Spinal cord (tissue), 10 donors: ENCODE results near the gene TFDP1. TPM values are rescaled to one million over a fixed set of nuclear protein-coding genes. Genes with fewer than 3 reads are reported as not detected.

Source experiments
- DNase-seq, 6 donors: peaks; one replicate each; pipeline versions ENCODE4 v3.0.0 to v3.0.0-alpha.2; 2013 to 2015; ENCODE audit warnings: low spot score in 6 of 6, low read depth in 4 of 6
- H3K27ac ChIP-seq: one replicate; pipeline ENCODE4 v1.5.1; 2013; ENCODE audit warnings: low read depth, low read length, control low read depth
- H3K27me3 ChIP-seq: one replicate; pipeline ENCODE4 v1.6.1; 2013; ENCODE audit warnings: low read length; ENCODE audit not compliant: control insufficient read depth, insufficient read depth
- H3K36me3 ChIP-seq: one replicate; pipeline ENCODE4 v1.6.1; 2013; ENCODE audit warnings: low read length; ENCODE audit not compliant: control insufficient read depth, insufficient read depth
- H3K4me1 ChIP-seq: one replicate; pipeline ENCODE4 v1.6.1; 2013; ENCODE audit warnings: low read length; ENCODE audit not compliant: control insufficient read depth, insufficient read depth
- H3K4me3 ChIP-seq: one replicate; pipeline ENCODE4 v1.5.1; 2013; ENCODE audit warnings: low read depth, low read length, control low read depth
- H3K9me3 ChIP-seq: one replicate; pipeline ENCODE4 v1.6.1; 2013; ENCODE audit warnings: low read length; ENCODE audit not compliant: control insufficient read depth, insufficient read depth
- WGBS: methylation state at CpG from one replicate; pipeline ENCODE4 v1.1.5; 2013; ENCODE audit warnings: missing lambda C conversion rate; ENCODE audit not compliant: insufficient coverage; 5-methylcytosine and 5-hydroxymethylcytosine counted together
- polyA plus RNA-seq, 2 donors: library from polyadenylated mRNA; unstranded; fragments of 120-200 nt; gene quantifications; one replicate each; pipeline ENCODE4 v1.2.1, GENCODE V29; 2013; ENCODE audit not compliant: insufficient read length in 2 of 2
- total RNA-seq, 2 donors: library from RNA; depleted of rRNA in 1 of 2; stranded (reverse); fragments of 120-200 nt in 1 of 2; fragments of >200 nt in 1 of 2; gene quantifications; one replicate each; pipeline versions ENCODE4 v1.2.3 to v1.2.4, GENCODE V29; 2013 to 2014
- donor health status: healthy.

The TFDP1 gene
- total and polyA plus RNA-seq, 4 donors = 43.9 to 87.7 (median 63.8) TPM

- peaks cover 12% of the 10 kb centered on the region for H3K4me1 ChIP-seq
- DNase-seq = no peak
- no peaks in the 10 kb centered on the region for H3K27me3 ChIP-seq
- H3K4me3 ChIP-seq = no peak overlapping the region
- H3K27ac ChIP-seq = no peak overlapping the region
- H3K36me3 ChIP-seq = no peaks in the 10 kb centered on the region
- H3K9me3 ChIP-seq = no peaks in the 10 kb centered on the region
- WGBS = 88% methylated on average over 25 of the region's 26 CpGs
These were observed 18.9 kb upstream of the TFDP1 start for GRCh38 chr13:113565526-113566226.

GRCh38 chr13:113566227-113566561, 18.4 kb upstream of the TFDP1 start:
- Histone ChIP-seq H3K27ac (no peak overlapping the region), H3K36me3 (no peaks in the 10 kb centered on the region), H3K4me1 (peaks cover 12% of the 10 kb centered on the region), H3K9me3 (no peaks in the 10 kb centered on the region), H3K4me3 (no peak overlapping the region), H3K27me3 (no peaks in the 10 kb centered on the region)
- DNase-seq = no peak
- WGBS = 91% methylated on average over 16 of the region's 17 CpGs

GRCh38 chr13:113567681-113568080, 16.9 kb upstream of the TFDP1 start:
- WGBS = 92% methylated on average over 2 of the region's 4 CpGs
- H3K4me3 ChIP-seq = no peak overlapping the region
- H3K27me3 ChIP-seq = no peaks in the 10 kb centered on the region
- H3K27ac ChIP-seq = no peak overlapping the region
- H3K36me3 ChIP-seq = no peaks in the 10 kb centered on the region
- no peak for DNase-seq
- no peaks in the 10 kb centered on the region for H3K9me3 ChIP-seq
- H3K4me1 ChIP-seq = peaks cover under 1% of the 10 kb centered on the region

- Histone ChIP-seq H3K9me3 (peaks cover 9% of the 10 kb centered on the region), H3K36me3 (no peaks in the 10 kb centered on the region), H3K4me3 (no peak overlapping the region), H3K27ac (no peak overlapping the region), H3K27me3 (no peaks in the 10 kb centered on the region), H3K4me1 (no peaks in the 10 kb centered on the region)
- DNase-seq = no peak
- no CpG with 5 or more reads among the region's 3 CpGs for WGBS
These were observed 11.5 kb upstream of the TFDP1 start for GRCh38 chr13:113573065-113573464.

GRCh38 chr13:113576597-113576996, 8.0 kb upstream of the TFDP1 start:
- Histone ChIP-seq H3K27ac (no peak overlapping the region), H3K4me3 (no peak overlapping the region), H3K36me3 (no peaks in the 10 kb centered on the region), H3K9me3 (peaks cover 9% of the 10 kb centered on the region), H3K27me3 (no peaks in the 10 kb centered on the region), H3K4me1 (no peaks in the 10 kb centered on the region)
- no CpG with 5 or more reads among the region's 3 CpGs for WGBS
- no peak for DNase-seq

- no peak overlapping the region for H3K4me3 ChIP-seq
- H3K27me3 ChIP-seq = no peaks in the 10 kb centered on the region
- peaks cover 9% of the 10 kb centered on the region for H3K9me3 ChIP-seq
- DNase-seq = no peak
- H3K4me1 ChIP-seq = no peaks in the 10 kb centered on the region
- H3K36me3 ChIP-seq = no peaks in the 10 kb centered on the region
- no peak overlapping the region for H3K27ac ChIP-seq
- WGBS = 90% methylated on average over 2 of the region's 2 CpGs
These were observed 6.6 kb upstream of the TFDP1 start for GRCh38 chr13:113577881-113578435.

- no peak for DNase-seq
- WGBS = 95% methylated on average over 6 of the region's 8 CpGs
- H3K27me3 ChIP-seq = no peaks in the 10 kb centered on the region
- H3K9me3 ChIP-seq = peaks cover 9% of the 10 kb centered on the region
- no peak overlapping the region for H3K27ac ChIP-seq
- H3K36me3 ChIP-seq = no peaks in the 10 kb centered on the region
- no peak overlapping the region for H3K4me3 ChIP-seq
- peaks cover 3% of the 10 kb centered on the region for H3K4me1 ChIP-seq
These were observed 4.9 kb upstream of the TFDP1 start for GRCh38 chr13:113579686-113580085.

GRCh38 chr13:113581871-113582270, 2.7 kb upstream of the TFDP1 start:
- Histone ChIP-seq H3K27ac (no peak overlapping the region), H3K36me3 (peaks cover 9% of the 10 kb centered on the region), H3K4me3 (no peak overlapping the region), H3K27me3 (no peaks in the 10 kb centered on the region), H3K4me1 (peaks cover 16% of the 10 kb centered on the region), H3K9me3 (peaks cover 2% of the 10 kb centered on the region)
- DNase-seq = no peak
- WGBS = 90% methylated on average over 4 of the region's 6 CpGs

- H3K4me1 ChIP-seq = peaks cover 21% of the 10 kb centered on the region
- WGBS = 92% methylated on average over 35 of the region's 38 CpGs
- H3K9me3 ChIP-seq = no peaks in the 10 kb centered on the region
- no peak overlapping the region for H3K27ac ChIP-seq
- DNase-seq = no peak
- H3K4me3 ChIP-seq = no peak overlapping the region
- peaks cover 20% of the 10 kb centered on the region for H3K36me3 ChIP-seq
- H3K27me3 ChIP-seq = no peaks in the 10 kb centered on the region
These were observed 1.5 kb upstream of the TFDP1 start for GRCh38 chr13:113582841-113583631.
